Liver (tissue), 9 donors: Measurements from ENCODE around the gene GRIK2. TPM values are rescaled to one million over a fixed set of nuclear protein-coding genes. Genes with fewer than 3 reads are reported as not detected.

ENCODE experiments used
- DNase-seq: peaks from one replicate; pipeline ENCODE4 v3.0.0-alpha.2; 2017; ENCODE audit warnings: low spot score
- H3K27ac ChIP-seq, 2 donors: one replicate each; pipeline ENCODE4 v1.7.0; 2013; ENCODE audit warnings: inconsistent platforms in 2 of 2, low read length in 2 of 2, control low read depth in 1 of 2, low read depth in 1 of 2, mild to moderate bottlenecking in 1 of 2
- H3K27me3 ChIP-seq, 4 donors: one replicate each; pipeline versions ENCODE4 v1.6.1 to v1.7.0; 2013; ENCODE audit warnings: low read length in 3 of 4, inconsistent platforms in 1 of 4, mild to moderate bottlenecking in 1 of 4, moderate library complexity in 1 of 4; ENCODE audit not compliant: control insufficient read depth in 4 of 4, insufficient read depth in 4 of 4
- H3K36me3 ChIP-seq, 4 donors: one replicate each; pipeline versions ENCODE4 v1.6.1 to v1.7.0; 2013; ENCODE audit warnings: low read length in 3 of 4, mild to moderate bottlenecking in 3 of 4, low read depth in 1 of 4, moderate library complexity in 1 of 4; ENCODE audit not compliant: control insufficient read depth in 4 of 4, insufficient read depth in 3 of 4
- H3K4me1 ChIP-seq, 4 donors: one replicate each; pipeline versions ENCODE4 v1.6.1 to v1.7.0; 2013; ENCODE audit warnings: low read length in 3 of 4, mild to moderate bottlenecking in 3 of 4, moderate library complexity in 1 of 4; ENCODE audit not compliant: control insufficient read depth in 4 of 4, insufficient read depth in 4 of 4
- H3K4me3 ChIP-seq, 3 donors: one replicate each; pipeline versions ENCODE4 v1.6.1 to v1.7.0; 2013; ENCODE audit warnings: low read length in 3 of 3, control low read depth in 1 of 3, low read depth in 1 of 3, mild to moderate bottlenecking in 1 of 3
- H3K9ac ChIP-seq, 2 donors: one replicate each; pipeline ENCODE4 v1.7.0; 2013; ENCODE audit warnings: low read length in 2 of 2, mild to moderate bottlenecking in 2 of 2, moderate library complexity in 2 of 2, control low read depth in 1 of 2, low read depth in 1 of 2
- H3K9me3 ChIP-seq, 4 donors: one replicate each; pipeline versions ENCODE4 v1.6.1 to v1.7.0; 2013; ENCODE audit warnings: low read length in 3 of 4; ENCODE audit not compliant: control insufficient read depth in 4 of 4
- EGR1 ChIP-seq, 2 donors: IDR thresholded peaks; 2 replicates each; pipeline ENCODE4 v1.6.1; 2016 to 2018; ENCODE audit warnings: antibody characterized with exemption in 2 of 2, low read depth in 2 of 2
- FOXA2 ChIP-seq: IDR thresholded peaks from 2 replicates; pipeline ENCODE4 v1.6.1; 2016; ENCODE audit warnings: antibody characterized with exemption
- GABPA ChIP-seq, 2 donors: IDR thresholded peaks in 1 of 2; conservative IDR thresholded peaks in 1 of 2; 2 replicates each; pipeline ENCODE4 v1.6.1; 2016; ENCODE audit warnings: antibody characterized with exemption in 2 of 2, mild to moderate bottlenecking in 1 of 2, moderate library complexity in 1 of 2
- HNF4A ChIP-seq, 2 donors: conservative IDR thresholded peaks; 2 replicates each; pipeline ENCODE4 v1.6.1; 2016; ENCODE audit warnings: antibody characterized with exemption in 2 of 2, mild to moderate bottlenecking in 2 of 2
- JUND ChIP-seq, 2 donors: IDR thresholded peaks; 2 replicates each; pipeline ENCODE4 v1.6.1; 2016; ENCODE audit warnings: antibody characterized with exemption in 2 of 2
- NR2F2 ChIP-seq: IDR thresholded peaks from 2 replicates; pipeline ENCODE4 v1.6.1; 2016; ENCODE audit warnings: antibody characterized with exemption
- RAD21 ChIP-seq, 2 donors: IDR thresholded peaks; 2 replicates each; pipeline ENCODE4 v1.6.1; 2016; ENCODE audit warnings: antibody characterized with exemption in 2 of 2, mild to moderate bottlenecking in 2 of 2
- RXRA ChIP-seq, 2 donors: IDR thresholded peaks; 2 replicates each; pipeline ENCODE4 v1.6.1; 2017 to 2018; ENCODE audit warnings: antibody characterized with exemption in 2 of 2, mild to moderate bottlenecking in 1 of 2
- SP1 ChIP-seq: IDR thresholded peaks from 2 replicates; pipeline ENCODE4 v1.6.1; 2018; ENCODE audit warnings: antibody characterized with exemption, mild to moderate bottlenecking
- YY1 ChIP-seq: IDR thresholded peaks from 2 replicates; pipeline ENCODE4 v1.6.1; 2016; ENCODE audit warnings: antibody characterized with exemption, mild to moderate bottlenecking
- WGBS: extraction: QIAGEN DNeasy Blood & Tissue Kit; methylation state at CpG from one replicate; pipeline ENCODE4 v1.1.7; 2013; 5-methylcytosine and 5-hydroxymethylcytosine counted together
- polyA plus RNA-seq, 2 donors: library from polyadenylated mRNA; stranded (reverse) in 1 of 2; unstranded in 1 of 2; fragments of 200-250 nt in 1 of 2; fragments of >200 nt in 1 of 2; fragmentation: Nextera tagmentation in 1 of 2; extraction: Ambion mirVana in 1 of 2; gene quantifications; one replicate each; pipeline versions ENCODE4 v1.2.1 to v1.2.3, GENCODE V29; 2013 to 2015
- total RNA-seq, 2 donors: library from RNA; depleted of rRNA; stranded (reverse); fragments of >200 nt; gene quantifications; one replicate each; pipeline ENCODE4 v1.2.3, GENCODE V29; 2014
- TF ChIP-seq, protein P1 (sequence below): IDR thresholded peaks from 2 replicates; pipeline ENCODE4 v1.6.1; 2016; ENCODE audit warnings: antibody characterized with exemption
- TF ChIP-seq, protein P2 (sequence below): IDR thresholded peaks from 2 replicates; pipeline ENCODE4 v1.6.1; 2016; ENCODE audit warnings: antibody characterized with exemption, mild to moderate bottlenecking
- TF ChIP-seq, protein P3 (sequence below): IDR thresholded peaks from 2 replicates; pipeline ENCODE4 v1.6.1; 2016; ENCODE audit warnings: antibody characterized with exemption
- TF ChIP-seq, protein P4 (sequence below): fragments of 150-350 bp; IDR thresholded peaks from 2 replicates; pipeline ENCODE4 v1.5.1; 2017; ENCODE audit warnings: improper control_type of control experiment, low read depth, low read length; ENCODE audit not compliant: missing input control
- TF ChIP-seq, protein P5 (sequence below): IDR thresholded peaks from 2 replicates; pipeline ENCODE4 v1.6.1; 2016; ENCODE audit warnings: antibody characterized with exemption
- donor health status: healthy.
- donor health status: healthy.
- donor health status: healthy.
- donor health status: healthy.
- donor health status: healthy.

Gene GRIK2
- total and polyA plus RNA-seq, 4 donors = 0.02 to 0.17 (median 0.05) TPM

DNA sequence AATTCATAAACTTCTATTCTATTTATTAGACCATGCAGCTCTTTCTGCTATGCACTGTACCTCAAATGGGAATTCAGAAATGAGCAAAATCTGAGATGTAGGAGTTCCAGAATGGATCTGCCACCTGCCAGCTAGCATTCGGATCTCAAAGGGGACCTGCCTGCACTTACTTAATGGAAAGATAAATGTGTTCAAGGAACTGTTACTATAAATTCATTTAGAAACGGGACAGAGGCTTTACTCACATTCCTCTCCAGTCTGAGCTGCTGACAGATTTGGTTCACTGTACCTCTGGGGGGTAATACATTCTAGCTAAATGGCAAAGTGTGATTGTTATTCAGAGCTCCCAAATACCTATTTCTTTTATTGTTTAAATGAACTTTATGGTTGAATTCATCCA, 384.1 kb downstream of the GRIK2 start:
- Histone ChIP-seq H3K27me3 (no peaks in the 10 kb centered on the region), H3K4me3 (no peak overlapping the region), H3K36me3 (no peaks in the 10 kb centered on the region), H3K27ac (no peak overlapping the region), H3K9ac (no peak overlapping the region), H3K4me1 (no peaks in the 10 kb centered on the region), H3K9me3 (no peaks in the 10 kb centered on the region)
- no peak for TF ChIP-seq RAD21 (IDR thresholded peaks at IDR 0.05)
- TF ChIP-seq, protein P1, sequence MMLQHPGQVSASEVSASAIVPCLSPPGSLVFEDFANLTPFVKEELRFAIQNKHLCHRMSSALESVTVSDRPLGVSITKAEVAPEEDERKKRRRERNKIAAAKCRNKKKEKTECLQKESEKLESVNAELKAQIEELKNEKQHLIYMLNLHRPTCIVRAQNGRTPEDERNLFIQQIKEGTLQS = no peak
- no peak for TF ChIP-seq RXRA (IDR thresholded peaks at IDR 0.05)
- TF ChIP-seq YY1 = no peak
- no peak for TF ChIP-seq FOXA2
- TF ChIP-seq, protein P2, sequence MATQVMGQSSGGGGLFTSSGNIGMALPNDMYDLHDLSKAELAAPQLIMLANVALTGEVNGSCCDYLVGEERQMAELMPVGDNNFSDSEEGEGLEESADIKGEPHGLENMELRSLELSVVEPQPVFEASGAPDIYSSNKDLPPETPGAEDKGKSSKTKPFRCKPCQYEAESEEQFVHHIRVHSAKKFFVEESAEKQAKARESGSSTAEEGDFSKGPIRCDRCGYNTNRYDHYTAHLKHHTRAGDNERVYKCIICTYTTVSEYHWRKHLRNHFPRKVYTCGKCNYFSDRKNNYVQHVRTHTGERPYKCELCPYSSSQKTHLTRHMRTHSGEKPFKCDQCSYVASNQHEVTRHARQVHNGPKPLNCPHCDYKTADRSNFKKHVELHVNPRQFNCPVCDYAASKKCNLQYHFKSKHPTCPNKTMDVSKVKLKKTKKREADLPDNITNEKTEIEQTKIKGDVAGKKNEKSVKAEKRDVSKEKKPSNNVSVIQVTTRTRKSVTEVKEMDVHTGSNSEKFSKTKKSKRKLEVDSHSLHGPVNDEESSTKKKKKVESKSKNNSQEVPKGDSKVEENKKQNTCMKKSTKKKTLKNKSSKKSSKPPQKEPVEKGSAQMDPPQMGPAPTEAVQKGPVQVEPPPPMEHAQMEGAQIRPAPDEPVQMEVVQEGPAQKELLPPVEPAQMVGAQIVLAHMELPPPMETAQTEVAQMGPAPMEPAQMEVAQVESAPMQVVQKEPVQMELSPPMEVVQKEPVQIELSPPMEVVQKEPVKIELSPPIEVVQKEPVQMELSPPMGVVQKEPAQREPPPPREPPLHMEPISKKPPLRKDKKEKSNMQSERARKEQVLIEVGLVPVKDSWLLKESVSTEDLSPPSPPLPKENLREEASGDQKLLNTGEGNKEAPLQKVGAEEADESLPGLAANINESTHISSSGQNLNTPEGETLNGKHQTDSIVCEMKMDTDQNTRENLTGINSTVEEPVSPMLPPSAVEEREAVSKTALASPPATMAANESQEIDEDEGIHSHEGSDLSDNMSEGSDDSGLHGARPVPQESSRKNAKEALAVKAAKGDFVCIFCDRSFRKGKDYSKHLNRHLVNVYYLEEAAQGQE = no peak
- TF ChIP-seq, protein P3, sequence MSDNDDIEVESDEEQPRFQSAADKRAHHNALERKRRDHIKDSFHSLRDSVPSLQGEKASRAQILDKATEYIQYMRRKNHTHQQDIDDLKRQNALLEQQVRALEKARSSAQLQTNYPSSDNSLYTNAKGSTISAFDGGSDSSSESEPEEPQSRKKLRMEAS = no peak
- no peak for TF ChIP-seq JUND (IDR thresholded peaks at IDR 0.05)
- TF ChIP-seq SP1 = no peak
- TF ChIP-seq, protein P4, sequence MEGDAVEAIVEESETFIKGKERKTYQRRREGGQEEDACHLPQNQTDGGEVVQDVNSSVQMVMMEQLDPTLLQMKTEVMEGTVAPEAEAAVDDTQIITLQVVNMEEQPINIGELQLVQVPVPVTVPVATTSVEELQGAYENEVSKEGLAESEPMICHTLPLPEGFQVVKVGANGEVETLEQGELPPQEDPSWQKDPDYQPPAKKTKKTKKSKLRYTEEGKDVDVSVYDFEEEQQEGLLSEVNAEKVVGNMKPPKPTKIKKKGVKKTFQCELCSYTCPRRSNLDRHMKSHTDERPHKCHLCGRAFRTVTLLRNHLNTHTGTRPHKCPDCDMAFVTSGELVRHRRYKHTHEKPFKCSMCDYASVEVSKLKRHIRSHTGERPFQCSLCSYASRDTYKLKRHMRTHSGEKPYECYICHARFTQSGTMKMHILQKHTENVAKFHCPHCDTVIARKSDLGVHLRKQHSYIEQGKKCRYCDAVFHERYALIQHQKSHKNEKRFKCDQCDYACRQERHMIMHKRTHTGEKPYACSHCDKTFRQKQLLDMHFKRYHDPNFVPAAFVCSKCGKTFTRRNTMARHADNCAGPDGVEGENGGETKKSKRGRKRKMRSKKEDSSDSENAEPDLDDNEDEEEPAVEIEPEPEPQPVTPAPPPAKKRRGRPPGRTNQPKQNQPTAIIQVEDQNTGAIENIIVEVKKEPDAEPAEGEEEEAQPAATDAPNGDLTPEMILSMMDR = no peak
- no peak for TF ChIP-seq NR2F2
- TF ChIP-seq, protein P5, sequence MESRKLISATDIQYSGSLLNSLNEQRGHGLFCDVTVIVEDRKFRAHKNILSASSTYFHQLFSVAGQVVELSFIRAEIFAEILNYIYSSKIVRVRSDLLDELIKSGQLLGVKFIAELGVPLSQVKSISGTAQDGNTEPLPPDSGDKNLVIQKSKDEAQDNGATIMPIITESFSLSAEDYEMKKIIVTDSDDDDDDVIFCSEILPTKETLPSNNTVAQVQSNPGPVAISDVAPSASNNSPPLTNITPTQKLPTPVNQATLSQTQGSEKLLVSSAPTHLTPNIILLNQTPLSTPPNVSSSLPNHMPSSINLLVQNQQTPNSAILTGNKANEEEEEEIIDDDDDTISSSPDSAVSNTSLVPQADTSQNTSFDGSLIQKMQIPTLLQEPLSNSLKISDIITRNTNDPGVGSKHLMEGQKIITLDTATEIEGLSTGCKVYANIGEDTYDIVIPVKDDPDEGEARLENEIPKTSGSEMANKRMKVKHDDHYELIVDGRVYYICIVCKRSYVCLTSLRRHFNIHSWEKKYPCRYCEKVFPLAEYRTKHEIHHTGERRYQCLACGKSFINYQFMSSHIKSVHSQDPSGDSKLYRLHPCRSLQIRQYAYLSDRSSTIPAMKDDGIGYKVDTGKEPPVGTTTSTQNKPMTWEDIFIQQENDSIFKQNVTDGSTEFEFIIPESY = no peak
- TF ChIP-seq HNF4A (conservative IDR thresholded peaks at IDR 0.05) = no peak
- TF ChIP-seq EGR1 (IDR thresholded peaks at IDR 0.05; ENCODE audit: low read depth in 2 of 2) = no peak
- no peak for TF ChIP-seq GABPA (IDR thresholded peaks at IDR 0.05 in 1 of 2, conservative IDR thresholded peaks at IDR 0.05 in 1 of 2)
- no peak for DNase-seq
- 76% methylated on average over 2 of the region's 2 CpGs for WGBS
